ENCODE measurements around the gene CHD2. TPM values are rescaled to one million over a fixed set of nuclear protein-coding genes. Genes with fewer than 3 reads are reported as not detected.

CHD2 gene
- total RNA-seq, 1 donor from 2014 or later: 61.2 TPM

DNA sequence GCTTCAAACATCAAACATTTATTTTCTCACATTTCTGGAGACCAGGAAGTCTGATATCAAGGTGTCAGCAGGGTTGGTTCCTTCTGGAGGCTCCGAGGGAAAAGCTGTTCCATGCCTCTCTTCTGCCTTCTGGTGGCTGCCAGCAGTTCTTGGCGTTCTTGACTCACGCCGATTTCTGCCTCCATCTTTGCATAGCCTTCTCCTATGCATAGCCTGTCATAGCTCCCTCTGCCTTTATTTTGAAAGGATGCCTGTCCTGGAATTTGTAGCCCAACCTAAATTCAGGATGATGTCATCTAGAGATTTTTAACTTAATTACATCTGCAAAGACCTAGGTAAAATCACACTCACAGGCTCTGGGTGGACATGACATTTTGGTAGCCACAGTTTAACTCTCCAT, 118.5 kb downstream of the CHD2 start:
- Histone ChIP-seq H3K27me3 (no peaks in the 10 kb centered on the region), H3K36me3 (peaks cover 66 to 88% of the 10 kb centered on the region in 2 donors), H3K27ac (peak overlapping the region; percentile 62 to 77), H3K4me1 (peaks cover 0 to 8% of the 10 kb centered on the region in 2 donors), H3K4me3 (no peak overlapping the region), H3K9me3 (no peaks in the 10 kb centered on the region)
- intact Hi-C loops (cut with DNase I): loop anchor here (10.0 kb wide), 1 partner anchor 94 kb away; no protein-coding TSS in a partner anchor
- DNase-seq (ENCODE audit: low spot score in 2 of 2): peak in 1 of 2 donors; percentile 62
- TF ChIP-seq, protein P1, sequence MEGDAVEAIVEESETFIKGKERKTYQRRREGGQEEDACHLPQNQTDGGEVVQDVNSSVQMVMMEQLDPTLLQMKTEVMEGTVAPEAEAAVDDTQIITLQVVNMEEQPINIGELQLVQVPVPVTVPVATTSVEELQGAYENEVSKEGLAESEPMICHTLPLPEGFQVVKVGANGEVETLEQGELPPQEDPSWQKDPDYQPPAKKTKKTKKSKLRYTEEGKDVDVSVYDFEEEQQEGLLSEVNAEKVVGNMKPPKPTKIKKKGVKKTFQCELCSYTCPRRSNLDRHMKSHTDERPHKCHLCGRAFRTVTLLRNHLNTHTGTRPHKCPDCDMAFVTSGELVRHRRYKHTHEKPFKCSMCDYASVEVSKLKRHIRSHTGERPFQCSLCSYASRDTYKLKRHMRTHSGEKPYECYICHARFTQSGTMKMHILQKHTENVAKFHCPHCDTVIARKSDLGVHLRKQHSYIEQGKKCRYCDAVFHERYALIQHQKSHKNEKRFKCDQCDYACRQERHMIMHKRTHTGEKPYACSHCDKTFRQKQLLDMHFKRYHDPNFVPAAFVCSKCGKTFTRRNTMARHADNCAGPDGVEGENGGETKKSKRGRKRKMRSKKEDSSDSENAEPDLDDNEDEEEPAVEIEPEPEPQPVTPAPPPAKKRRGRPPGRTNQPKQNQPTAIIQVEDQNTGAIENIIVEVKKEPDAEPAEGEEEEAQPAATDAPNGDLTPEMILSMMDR (IDR thresholded peaks at IDR 0.05): peak in 1 of 3 experiments; percentile 26

DNA sequence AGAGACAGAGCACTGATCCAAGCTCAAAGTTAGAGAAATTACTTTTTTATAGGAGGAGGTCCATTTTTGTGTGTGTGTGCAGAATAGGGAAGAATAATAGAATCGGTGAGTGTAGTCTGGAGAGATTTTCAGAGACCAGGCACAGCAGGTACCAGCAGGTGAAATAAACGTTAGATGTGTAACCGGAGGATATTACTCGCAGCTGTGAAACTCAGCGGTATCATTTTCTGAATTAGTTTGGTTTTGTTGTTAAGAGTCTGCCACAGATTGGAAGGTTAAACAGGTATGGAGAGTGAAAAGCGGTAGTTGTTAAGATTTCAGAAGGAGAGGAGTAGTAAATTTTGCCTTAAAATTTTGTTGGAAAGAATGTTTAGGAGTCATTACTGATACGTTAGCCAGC, 119.0 kb downstream of the CHD2 start:
- peaks cover 62 to 85% of the 10 kb centered on the region in 2 donors for H3K36me3 ChIP-seq
- no peaks in the 10 kb centered on the region for H3K9me3 ChIP-seq
- peaks cover 0 to 8% of the 10 kb centered on the region in 2 donors for H3K4me1 ChIP-seq
- H3K27ac ChIP-seq: peak overlapping the region; percentile 62 to 77
- H3K4me3 ChIP-seq: no peak overlapping the region
- TF ChIP-seq, protein P1 (IDR thresholded peaks at IDR 0.05): no peak
- no peak for DNase-seq (ENCODE audit: low spot score in 2 of 2)
- H3K27me3 ChIP-seq: no peaks in the 10 kb centered on the region
- intact Hi-C loops (cut with DNase I): loop anchor here (10.0 kb wide), 1 partner anchor 94 kb away; no protein-coding TSS in a partner anchor

DNA sequence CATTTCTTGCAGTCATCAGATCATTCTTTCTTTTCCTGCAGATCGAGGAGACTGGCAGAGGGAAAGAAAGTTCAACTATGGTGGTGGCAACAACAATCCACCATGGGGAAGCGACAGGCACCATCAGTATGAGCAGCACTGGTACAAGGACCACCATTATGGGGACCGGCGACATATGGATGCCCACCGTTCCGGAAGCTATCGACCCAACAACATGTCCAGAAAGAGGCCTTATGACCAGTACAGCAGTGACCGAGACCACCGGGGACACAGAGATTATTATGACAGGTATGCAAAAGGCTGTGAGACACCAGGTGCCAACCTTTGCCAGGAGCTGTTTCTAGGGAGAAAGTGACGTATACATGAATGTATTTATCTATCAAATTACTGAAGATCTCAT, 119.8 kb downstream of the CHD2 start:
- Histone ChIP-seq H3K27me3 (no peaks in the 10 kb centered on the region), H3K4me3 (no peak overlapping the region), H3K27ac (peak overlapping the region in 1 of 2 donors; percentile 1), H3K36me3 (peaks cover 60 to 85% of the 10 kb centered on the region in 2 donors), H3K4me1 (peaks cover 0 to 8% of the 10 kb centered on the region in 2 donors), H3K9me3 (no peaks in the 10 kb centered on the region)
- intact Hi-C loops (cut with DNase I): loop anchor here (10.0 kb wide), 1 partner anchor 95 kb away; no protein-coding TSS in a partner anchor
- TF ChIP-seq, protein P1 (IDR thresholded peaks at IDR 0.05): no peak
- peak in 1 of 2 donors; percentile 50 for DNase-seq (ENCODE audit: low spot score in 2 of 2)

DNA sequence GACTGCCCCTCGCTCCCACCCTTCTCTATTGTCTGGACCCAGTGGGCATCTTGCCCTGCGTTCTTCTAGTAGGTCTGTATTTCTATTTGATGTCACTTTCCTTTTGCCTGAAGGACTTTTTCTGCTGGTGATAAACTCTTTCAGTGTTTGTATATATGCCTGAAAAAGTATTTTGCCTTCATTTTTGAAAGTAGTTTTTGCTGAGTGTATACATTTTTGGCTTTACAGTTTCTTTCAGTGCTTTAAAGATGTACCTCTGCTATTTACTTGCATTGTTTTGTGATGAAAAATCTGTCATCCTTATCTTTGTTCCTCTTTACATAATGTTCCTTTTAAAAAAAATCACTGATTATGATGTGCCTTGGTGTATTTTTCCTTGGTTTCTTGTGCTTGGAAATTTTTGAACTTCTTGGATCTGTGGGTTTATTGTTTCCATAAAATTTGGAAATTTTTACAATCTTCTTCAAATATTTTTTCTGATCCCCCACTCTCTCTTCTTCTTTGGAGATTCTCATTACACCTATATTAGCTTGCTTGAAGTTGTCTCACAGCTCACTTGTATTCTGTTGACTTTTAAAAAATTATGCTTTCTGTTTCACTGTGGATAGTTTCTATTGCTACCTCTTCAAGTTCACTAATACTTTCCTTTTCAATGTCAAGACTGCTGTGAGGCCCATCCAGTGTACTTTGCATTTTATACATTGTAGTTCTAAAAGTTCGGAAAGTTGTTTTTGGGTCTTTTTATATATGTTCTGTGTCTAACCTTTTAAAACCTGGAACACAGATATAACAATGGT, 121.0 kb downstream of the CHD2 start:
- no peak for DNase-seq (ENCODE audit: low spot score in 2 of 2)
- intact Hi-C loops (cut with DNase I): no loop called here
- TF ChIP-seq, protein P1 (IDR thresholded peaks at IDR 0.05): no peak
- H3K27ac ChIP-seq: no peak overlapping the region
- no peaks in the 10 kb centered on the region for H3K9me3 ChIP-seq
- no peaks in the 10 kb centered on the region for H3K27me3 ChIP-seq
- peaks cover 56 to 85% of the 10 kb centered on the region in 2 donors for H3K36me3 ChIP-seq
- peaks cover 0 to 13% of the 10 kb centered on the region in 2 donors for H3K4me1 ChIP-seq
- H3K4me3 ChIP-seq: no peak overlapping the region

DNA sequence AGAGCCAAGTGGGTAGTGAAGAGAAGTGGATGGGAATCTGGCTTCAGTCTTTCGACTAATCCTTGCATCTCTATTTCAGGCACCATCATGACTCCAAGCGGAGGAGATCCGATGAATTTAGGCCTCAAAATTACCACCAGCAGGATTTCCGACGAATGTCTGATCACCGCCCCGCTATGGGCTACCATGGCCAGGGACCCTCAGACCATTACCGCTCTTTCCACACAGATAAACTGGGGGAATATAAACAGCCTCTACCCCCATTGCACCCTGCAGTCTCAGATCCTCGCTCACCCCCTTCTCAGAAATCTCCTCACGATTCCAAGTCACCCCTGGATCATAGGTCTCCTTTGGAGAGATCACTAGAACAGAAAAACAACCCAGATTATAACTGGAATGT, 124.2 kb downstream of the CHD2 start:
- intact Hi-C loops (cut with DNase I): no loop called here
- peak overlapping the region in 1 of 2 donors; percentile 38 for H3K27ac ChIP-seq
- peaks cover 45 to 65% of the 10 kb centered on the region in 2 donors for H3K36me3 ChIP-seq
- no peaks in the 10 kb centered on the region for H3K9me3 ChIP-seq
- no peaks in the 10 kb centered on the region for H3K27me3 ChIP-seq
- peak in 1 of 2 donors; percentile 59 for DNase-seq (ENCODE audit: low spot score in 2 of 2)
- H3K4me1 ChIP-seq: peaks cover 23 to 32% of the 10 kb centered on the region in 2 donors
- no peak overlapping the region for H3K4me3 ChIP-seq
- TF ChIP-seq, protein P1 (IDR thresholded peaks at IDR 0.05): no peak
